GM12865 (cell line): Measurements from ENCODE around the gene GPR33.
"Not testable (repeated sequence)": the region's sequence is repeated elsewhere in the genome, so short reads cannot be mapped to it uniquely, and the experiment has no call there.

ENCODE experiments used
- DNase-seq: peaks from one replicate; pipeline ENCODE4 v3.0.0; 2010; ENCODE audit warnings: low read depth
- H3K4me3 ChIP-seq: 2 replicates; pipeline ENCODE4 v1.5.1; 2011; ENCODE audit warnings: mild to moderate bottlenecking, low read depth, low read length, control low read depth
- TF ChIP-seq, protein P1 (sequence below): IDR thresholded peaks from 2 replicates; pipeline ENCODE4 v1.5.1; 2011; ENCODE audit warnings: low read length, control low read depth, low read depth, inconsistent platforms; ENCODE audit not compliant: insufficient read depth; ENCODE audit errors: missing control alignments

Gene GPR33

DNA sequence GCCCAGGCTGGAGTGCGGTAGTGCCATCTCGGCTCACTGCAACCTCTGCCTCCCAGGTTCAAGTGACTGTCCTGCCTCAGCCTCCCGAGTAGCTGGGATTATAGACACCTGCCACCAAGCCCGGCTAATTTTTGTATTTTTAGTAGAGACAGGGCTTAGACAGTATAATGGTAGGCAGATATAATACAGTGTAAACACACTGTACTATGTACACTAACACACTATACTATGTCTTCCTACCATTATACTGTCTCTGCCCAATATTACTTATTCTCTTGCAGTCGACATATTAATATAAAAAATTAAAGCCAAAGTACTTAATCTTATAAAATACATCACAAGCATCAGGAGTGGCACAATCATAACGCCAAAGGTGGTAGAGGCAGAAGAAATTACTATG lies 45.6 kb downstream of the GPR33 start:
- no peak for DNase-seq
- no peak overlapping the region for H3K4me3 ChIP-seq
- TF ChIP-seq, protein P1, sequence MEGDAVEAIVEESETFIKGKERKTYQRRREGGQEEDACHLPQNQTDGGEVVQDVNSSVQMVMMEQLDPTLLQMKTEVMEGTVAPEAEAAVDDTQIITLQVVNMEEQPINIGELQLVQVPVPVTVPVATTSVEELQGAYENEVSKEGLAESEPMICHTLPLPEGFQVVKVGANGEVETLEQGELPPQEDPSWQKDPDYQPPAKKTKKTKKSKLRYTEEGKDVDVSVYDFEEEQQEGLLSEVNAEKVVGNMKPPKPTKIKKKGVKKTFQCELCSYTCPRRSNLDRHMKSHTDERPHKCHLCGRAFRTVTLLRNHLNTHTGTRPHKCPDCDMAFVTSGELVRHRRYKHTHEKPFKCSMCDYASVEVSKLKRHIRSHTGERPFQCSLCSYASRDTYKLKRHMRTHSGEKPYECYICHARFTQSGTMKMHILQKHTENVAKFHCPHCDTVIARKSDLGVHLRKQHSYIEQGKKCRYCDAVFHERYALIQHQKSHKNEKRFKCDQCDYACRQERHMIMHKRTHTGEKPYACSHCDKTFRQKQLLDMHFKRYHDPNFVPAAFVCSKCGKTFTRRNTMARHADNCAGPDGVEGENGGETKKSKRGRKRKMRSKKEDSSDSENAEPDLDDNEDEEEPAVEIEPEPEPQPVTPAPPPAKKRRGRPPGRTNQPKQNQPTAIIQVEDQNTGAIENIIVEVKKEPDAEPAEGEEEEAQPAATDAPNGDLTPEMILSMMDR, result no peak

DNA sequence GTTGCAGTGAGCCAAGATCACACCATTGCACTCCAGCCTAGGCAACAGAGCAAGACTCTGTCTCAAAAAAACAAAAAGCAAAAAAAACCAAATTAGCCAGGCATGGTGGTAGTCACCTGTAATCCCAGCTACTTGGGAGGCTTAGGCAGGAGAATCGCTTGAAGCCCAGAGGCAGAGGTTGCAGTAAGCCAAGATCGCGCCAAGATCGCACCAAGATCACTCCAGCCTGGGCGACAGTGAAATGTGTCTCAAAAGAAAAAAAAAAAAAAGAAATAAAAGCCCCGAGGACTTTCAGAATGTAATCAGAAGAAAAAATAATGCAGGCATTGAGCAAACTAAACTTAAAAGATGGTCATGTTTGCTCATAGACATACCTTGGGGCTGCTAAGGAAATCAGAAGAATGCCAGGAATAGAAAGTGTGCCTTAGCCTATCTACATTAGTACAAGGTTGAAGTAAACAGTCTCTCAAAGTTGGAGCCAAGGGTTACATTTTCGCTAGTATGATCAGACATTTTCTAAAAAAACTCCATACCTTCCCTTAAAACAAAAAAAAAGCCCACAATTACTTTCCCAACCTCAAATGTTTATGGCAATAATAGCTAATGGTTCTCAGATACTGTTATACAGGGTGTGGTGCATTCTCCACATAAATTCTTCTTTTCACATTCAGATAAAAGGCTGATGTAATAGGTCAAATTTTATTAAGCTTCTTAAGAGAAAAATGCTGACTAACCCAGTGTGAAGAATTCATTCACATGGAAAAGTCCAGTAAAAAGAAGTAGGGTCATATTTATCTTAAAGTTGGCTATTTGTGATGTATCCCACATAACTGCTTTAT lies 46.3 kb downstream of the GPR33 start:
- TF ChIP-seq, protein P1, result no peak
- no peak for DNase-seq

DNA sequence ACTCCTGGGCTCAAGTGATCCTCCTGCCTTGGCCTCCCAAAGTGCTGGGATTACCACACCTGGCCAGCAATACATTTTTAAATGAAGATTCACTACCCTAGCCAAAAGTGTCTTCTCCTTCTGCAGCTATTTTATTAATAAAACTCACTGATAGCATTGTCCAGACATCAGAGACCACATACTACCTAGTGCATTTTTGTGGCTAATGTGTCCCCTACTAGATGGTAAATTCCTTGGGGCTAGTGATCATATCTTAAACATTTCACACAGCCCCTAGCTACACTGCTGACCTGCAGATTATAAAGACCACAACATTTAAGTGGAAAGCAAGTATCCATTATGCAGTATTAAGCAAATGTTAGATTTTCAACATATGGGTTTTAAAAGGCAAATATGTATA lies 47.6 kb downstream of the GPR33 start:
- H3K4me3 ChIP-seq, result no peak overlapping the region
- TF ChIP-seq, protein P1, result no peak
- DNase-seq, result no peak

More for the DNA sequence above, 46.3 kb downstream of the GPR33 start:
- no peak overlapping the region for H3K4me3 ChIP-seq

DNA sequence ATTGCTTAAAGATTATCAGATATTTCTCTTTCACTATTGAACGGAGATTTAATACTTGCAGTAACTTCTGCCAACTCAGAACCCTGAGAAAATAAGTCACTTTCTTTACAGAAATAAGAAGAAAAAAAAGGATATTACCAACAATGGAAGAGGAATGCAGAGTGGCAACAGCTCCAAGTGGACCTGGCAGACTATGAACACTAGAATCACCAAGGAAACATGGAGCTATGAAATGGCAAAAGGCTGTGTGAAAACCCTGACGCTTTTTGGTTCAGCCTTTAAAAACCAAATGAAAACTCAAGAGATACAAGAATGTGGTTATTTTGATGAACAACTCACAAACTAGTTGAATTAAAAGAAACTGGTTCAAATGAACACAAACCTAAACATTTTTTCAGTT lies 48.3 kb downstream of the GPR33 start:
- no peak for DNase-seq
- H3K4me3 ChIP-seq, result no peak overlapping the region
- TF ChIP-seq, protein P1, result no peak

DNA sequence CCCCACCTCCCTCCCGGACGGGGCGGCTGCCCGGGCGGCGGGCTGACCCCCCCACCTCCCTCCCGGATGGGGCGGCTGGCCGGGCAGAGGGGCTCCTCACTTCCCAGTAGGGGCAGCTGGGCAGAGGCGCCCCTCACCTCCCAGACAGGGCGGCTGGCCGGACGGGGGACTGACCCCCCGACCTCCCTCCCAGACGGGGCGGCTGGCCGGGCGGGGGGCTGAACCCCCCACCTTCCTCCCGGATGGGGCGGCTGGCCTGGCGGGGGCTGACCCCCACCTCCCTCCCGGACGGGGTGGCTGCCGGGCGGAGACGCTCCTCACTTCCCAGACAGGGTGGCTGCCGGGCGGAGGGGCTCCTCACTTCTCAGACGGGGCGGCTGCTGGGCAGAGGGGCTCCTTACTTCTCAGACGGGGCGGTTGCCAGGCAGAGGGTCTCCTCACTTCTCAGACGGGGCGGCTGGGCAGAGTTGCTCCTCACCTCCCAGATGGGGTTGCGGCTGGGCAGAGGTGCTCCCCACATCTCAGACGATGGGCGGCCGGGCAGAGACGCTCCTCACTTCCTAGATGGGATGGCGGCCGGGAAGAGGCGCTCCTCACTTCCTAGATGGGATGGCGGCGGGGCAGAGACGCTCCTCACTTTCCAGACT lies 50.7 kb downstream of the GPR33 start:
- DNase-seq, result not testable (repeated sequence)

DNA sequence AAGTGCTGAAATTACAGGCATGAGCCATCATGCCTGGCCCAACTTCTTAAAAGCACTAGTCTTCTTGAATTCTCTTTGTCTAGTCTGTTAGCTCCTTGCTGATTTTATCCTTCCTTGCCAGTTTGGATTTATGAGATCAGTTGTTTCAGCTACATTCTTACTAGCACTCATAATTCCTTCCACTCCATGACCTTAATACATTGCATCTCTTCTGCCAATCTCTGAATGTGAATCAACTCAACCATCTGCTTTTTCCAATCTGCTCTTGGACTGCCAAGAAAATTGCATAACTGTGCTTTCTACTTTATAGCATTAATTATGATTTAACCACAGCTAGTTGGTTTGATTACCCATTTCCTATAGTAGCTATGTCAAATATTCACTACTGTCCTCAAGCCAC lies 52.6 kb downstream of the GPR33 start:
- no peak for DNase-seq
- H3K4me3 ChIP-seq, result no peak overlapping the region
- TF ChIP-seq, protein P1, result no peak

More for the DNA sequence above, 50.7 kb downstream of the GPR33 start:
- H3K4me3 ChIP-seq, result not testable (repeated sequence)
